ENCODE data around the gene SPPL2C.
A peak's percentile ranks its signal among the peaks of the same experiment; 100 is the strongest.
"Not testable (repeated sequence)": the region's sequence is repeated elsewhere in the genome, so short reads cannot be mapped to it uniquely, and the experiment has no call there.

The SPPL2C gene

GRCh38 chr17:45850468-45850867, 5.8 kb downstream of the SPPL2C start:
- no peak for DNase-seq

- no peak for DNase-seq
Observed at GRCh38 chr17:45851022-45851421, 6.3 kb downstream of the SPPL2C start.

- no peak for DNase-seq
Observed at GRCh38 chr17:45851464-45851863, 6.8 kb downstream of the SPPL2C start.

GRCh38 chr17:45851873-45852272, 7.2 kb downstream of the SPPL2C start:
- DNase-seq, result no peak

- DNase-seq, result peak; percentile 74
Observed at GRCh38 chr17:45852535-45853297, 8.0 kb downstream of the SPPL2C start.

- DNase-seq, result no peak
Observed at GRCh38 chr17:45854209-45854608, 9.5 kb downstream of the SPPL2C start.

- no peak for DNase-seq
Observed at GRCh38 chr17:45855691-45856336, 11.1 kb downstream of the SPPL2C start.

- no peak for DNase-seq
Observed at GRCh38 chr17:45857977-45858708, 13.5 kb downstream of the SPPL2C start.

GRCh38 chr17:45861165-45861564, 16.5 kb downstream of the SPPL2C start:
- DNase-seq, result no peak

GRCh38 chr17:45862127-45862526, 17.4 kb downstream of the SPPL2C start:
- DNase-seq, result not testable (repeated sequence)

- DNase-seq, result no peak
Observed at GRCh38 chr17:45863857-45864654, 19.4 kb downstream of the SPPL2C start.

GRCh38 chr17:45867171-45867570, 22.5 kb downstream of the SPPL2C start:
- DNase-seq, result no peak

- no peak for DNase-seq
Observed at GRCh38 chr17:45867702-45868101, 23.0 kb downstream of the SPPL2C start.

GRCh38 chr17:45868276-45868675, 23.6 kb downstream of the SPPL2C start:
- no peak for DNase-seq

GRCh38 chr17:45869676-45870341, 25.1 kb downstream of the SPPL2C start:
- DNase-seq, result no peak

GRCh38 chr17:45870342-45870974, 25.8 kb downstream of the SPPL2C start:
- DNase-seq, result no peak

GRCh38 chr17:45871718-45872117, 27.0 kb downstream of the SPPL2C start:
- no peak for DNase-seq

GRCh38 chr17:45873728-45874127, 29.0 kb downstream of the SPPL2C start:
- DNase-seq, result no peak

GRCh38 chr17:45874151-45874550, 29.5 kb downstream of the SPPL2C start:
- no peak for DNase-seq

GRCh38 chr17:45876539-45876938, 31.9 kb downstream of the SPPL2C start:
- DNase-seq, result no peak

- DNase-seq, result no peak
Observed at GRCh38 chr17:45877467-45877866, 32.8 kb downstream of the SPPL2C start.

- DNase-seq, result peak; percentile 50
Observed at GRCh38 chr17:45883063-45883462, 38.4 kb downstream of the SPPL2C start.
